Measurements from ENCODE around the gene LRRIQ1.

The LRRIQ1 gene

DNA sequence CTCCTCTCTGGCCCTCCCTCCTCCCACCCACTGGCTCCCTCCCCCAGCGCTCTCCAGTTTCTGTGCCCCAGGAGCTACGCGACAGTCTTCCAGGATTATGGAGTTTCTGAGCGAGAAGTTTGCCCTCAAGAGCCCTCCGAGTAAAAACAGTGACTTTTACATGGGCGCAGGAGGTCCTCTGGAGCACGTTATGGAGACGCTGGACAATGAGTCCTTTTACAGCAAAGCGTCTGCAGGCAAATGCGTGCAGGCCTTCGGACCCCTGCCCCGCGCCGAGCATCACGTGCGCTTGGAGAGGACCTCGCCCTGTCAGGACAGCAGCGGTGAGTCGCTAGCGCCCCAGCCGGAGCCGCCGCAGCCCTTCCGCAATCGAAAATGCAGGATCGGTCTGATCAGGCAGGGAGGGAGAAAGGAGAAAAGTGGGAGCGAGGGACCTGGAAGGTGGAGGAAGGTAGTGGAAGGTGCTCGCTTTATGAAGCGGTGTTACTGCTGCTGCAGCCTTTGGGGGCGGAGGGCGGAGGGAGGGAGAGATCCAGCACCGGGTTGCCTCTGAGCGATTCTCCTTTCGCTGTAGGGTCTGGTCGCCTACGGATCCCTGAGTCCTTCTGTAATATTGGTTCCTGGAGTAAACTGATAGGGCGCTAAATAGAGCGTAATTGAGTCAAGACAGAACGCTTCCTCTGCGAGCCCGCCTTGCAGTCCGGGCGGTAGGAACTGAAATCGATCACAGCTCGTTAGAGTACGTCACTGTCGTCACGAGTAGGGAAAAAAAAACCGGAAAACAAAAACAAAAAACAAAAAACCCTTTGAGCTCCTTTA lies 244.2 kb downstream of the LRRIQ1 start, which contains the start of gene ALX1:
Gene ALX1, plus strand, starts transcription at position 56 of the 819 bp plus-strand sequence. Its CDS starts 42 bp downstream, at position 98.
- peak; percentile 6 to 10 for DNase-seq (ENCODE audit: low read depth in 2 of 2)

DNA sequence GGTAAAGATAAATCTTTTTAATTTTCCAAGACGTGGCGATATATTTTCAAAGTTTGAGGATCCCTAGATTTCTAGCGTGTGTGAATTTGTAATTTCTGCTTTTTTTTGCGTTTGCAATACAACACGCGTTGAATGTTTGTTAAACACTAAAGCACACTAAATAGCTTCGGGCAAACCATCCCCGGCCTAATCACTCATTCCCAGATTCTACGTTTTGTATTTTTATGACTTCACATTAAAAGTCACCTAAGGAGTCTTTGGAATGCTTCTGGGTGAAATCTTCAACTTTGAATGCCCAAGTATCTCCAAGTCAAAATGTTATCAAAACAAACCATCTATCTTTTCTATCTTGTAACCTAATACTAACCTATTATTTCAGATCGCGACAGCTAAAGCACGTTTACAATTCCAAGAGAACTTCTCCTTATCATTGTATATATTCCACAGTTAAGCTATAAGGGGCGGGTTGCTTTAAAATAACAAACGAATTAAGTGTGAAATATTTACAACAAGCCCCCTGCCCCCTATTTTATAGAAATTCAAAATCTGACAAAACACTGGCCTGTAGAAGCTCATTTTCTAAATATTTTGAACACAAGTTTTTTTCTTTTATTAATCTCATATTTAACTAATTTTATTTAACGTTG lies 245.0 kb downstream of the LRRIQ1 start:
- no peak for DNase-seq (ENCODE audit: low read depth in 2 of 2)

DNA sequence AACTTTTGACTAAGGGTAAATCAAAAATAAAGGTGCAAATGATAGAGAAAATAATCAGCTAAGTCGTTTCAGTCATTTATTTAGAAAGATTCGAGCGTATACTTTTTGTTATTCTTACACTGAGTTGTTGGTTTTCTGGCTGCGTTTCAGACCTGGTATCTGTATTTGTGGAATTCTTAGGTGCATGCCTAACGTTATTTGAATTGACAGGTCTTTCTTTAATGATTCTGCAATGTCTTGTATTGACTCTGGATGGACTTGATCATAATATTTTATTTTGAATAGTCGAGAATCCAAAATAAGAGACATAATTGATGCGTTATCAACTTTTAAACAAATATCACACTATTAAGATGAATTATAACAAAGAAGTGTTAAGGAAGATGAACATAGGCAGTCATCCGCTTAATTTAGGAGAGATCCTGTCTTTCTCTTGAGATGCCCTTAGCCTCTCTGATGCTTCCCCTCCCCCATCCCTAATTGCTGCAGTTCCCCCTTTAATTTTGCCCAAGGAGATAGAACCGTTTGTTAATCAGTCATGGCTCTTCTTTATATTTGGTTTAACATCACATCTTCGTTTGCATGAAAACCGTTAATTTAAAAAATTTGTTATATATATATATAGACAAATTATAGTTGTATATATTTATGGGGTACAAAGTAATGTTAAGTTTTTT lies 245.6 kb downstream of the LRRIQ1 start:
- no peak for DNase-seq (ENCODE audit: low read depth in 2 of 2)

DNA sequence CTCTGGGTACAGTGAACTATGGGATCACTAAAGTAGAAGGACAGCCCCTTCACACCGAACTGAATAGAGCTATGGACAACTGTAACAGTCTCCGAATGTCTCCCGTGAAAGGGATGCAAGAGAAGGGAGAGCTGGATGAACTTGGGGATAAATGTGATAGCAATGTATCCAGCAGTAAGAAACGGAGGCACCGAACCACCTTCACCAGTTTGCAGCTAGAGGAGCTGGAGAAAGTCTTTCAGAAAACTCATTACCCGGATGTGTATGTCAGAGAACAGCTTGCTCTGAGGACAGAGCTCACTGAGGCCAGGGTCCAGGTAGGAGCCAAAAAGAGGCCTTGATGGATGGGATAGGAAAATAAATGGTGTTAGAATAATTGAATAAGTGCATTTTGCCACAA lies 247.4 kb downstream of the LRRIQ1 start:
- no peak for DNase-seq (ENCODE audit: low read depth in 2 of 2)
